Activated naive CD4-positive, alpha-beta T cell treated with anti-CD3 and anti-CD28 coated beads, Interleukin-2, amount 50 U/mL, for 24 hours (primary cell): ENCODE results near the gene TRAF2.
A peak's percentile ranks its signal among the peaks of the same experiment; 100 is the strongest.

Experiments
- H3K27ac Mint-ChIP-seq: one replicate; pipeline ENCODE4 v1.8.0; 2021; ENCODE audit warnings: mild to moderate bottlenecking, mixed read lengths
- H3K27me3 Mint-ChIP-seq: one replicate; pipeline ENCODE4 v1.8.0; 2021; ENCODE audit warnings: mixed read lengths
- H3K36me3 Mint-ChIP-seq: one replicate; pipeline ENCODE4 v1.8.0; 2021; ENCODE audit warnings: mixed read lengths
- H3K4me1 Mint-ChIP-seq: one replicate; pipeline ENCODE4 v1.8.0; 2021; ENCODE audit warnings: mixed read lengths
- H3K4me3 Mint-ChIP-seq: one replicate; pipeline ENCODE4 v1.8.0; 2021; ENCODE audit warnings: mild to moderate bottlenecking, mixed read lengths
- H3K9me3 Mint-ChIP-seq: one replicate; pipeline ENCODE4 v1.8.0; 2021; ENCODE audit warnings: mixed read lengths

TRAF2 gene

GRCh38 chr9:136942112-136942880 is 56.0 kb downstream of the TRAF2 start:
- Mint-ChIP-seq H3K4me1 (peaks cover 9% of the 10 kb centered on the region), H3K9me3 (no peaks in the 10 kb centered on the region), H3K36me3 (peaks cover 8% of the 10 kb centered on the region), H3K27me3 (no peaks in the 10 kb centered on the region), H3K4me3 (peak overlapping the region; percentile 23), H3K27ac (no peak overlapping the region)

- Mint-ChIP-seq H3K4me1 (peaks cover 9% of the 10 kb centered on the region), H3K9me3 (no peaks in the 10 kb centered on the region), H3K4me3 (peak overlapping the region; percentile 23), H3K27me3 (no peaks in the 10 kb centered on the region), H3K36me3 (peaks cover 8% of the 10 kb centered on the region), H3K27ac (no peak overlapping the region)
Measured at GRCh38 chr9:136942881-136943230, 56.5 kb downstream of the TRAF2 start.

GRCh38 chr9:136943291-136944211 is 57.2 kb downstream of the TRAF2 start:
- Mint-ChIP-seq H3K27ac (peak overlapping the region; percentile 84), H3K36me3 (peaks cover 7% of the 10 kb centered on the region), H3K9me3 (no peaks in the 10 kb centered on the region), H3K4me3 (peak overlapping the region; percentile 85), H3K4me1 (peaks cover 9% of the 10 kb centered on the region), H3K27me3 (no peaks in the 10 kb centered on the region)

GRCh38 chr9:136944212-136944518 is 57.8 kb downstream of the TRAF2 start:
- Mint-ChIP-seq H3K4me1 (peaks cover 9% of the 10 kb centered on the region), H3K9me3 (no peaks in the 10 kb centered on the region), H3K27ac (no peak overlapping the region), H3K36me3 (peaks cover 2% of the 10 kb centered on the region), H3K4me3 (no peak overlapping the region), H3K27me3 (no peaks in the 10 kb centered on the region)

GRCh38 chr9:136944519-136945332 is 58.4 kb downstream of the TRAF2 start, which contains the start of the genes C8G and FBXW5:
Gene C8G, plus strand, starts transcription at chr9:136945243. Its CDS starts 78 bp downstream, at chr9:136945321.
Gene FBXW5, minus strand, starts transcription at chr9:136944738. Its CDS starts 655 bp downstream, at chr9:136944083.
- peaks cover 1% of the 10 kb centered on the region for H3K36me3 Mint-ChIP-seq
- peak within 1 kb of the TSS; percentile 84 for H3K27ac Mint-ChIP-seq
- H3K27me3 Mint-ChIP-seq, result no peaks in the 10 kb centered on the region
- H3K4me3 Mint-ChIP-seq, result peak within 1 kb of the TSS; percentile 85
- H3K9me3 Mint-ChIP-seq, result no peaks in the 10 kb centered on the region
- peaks cover 9% of the 10 kb centered on the region for H3K4me1 Mint-ChIP-seq

- Mint-ChIP-seq H3K4me3 (no peak overlapping the region), H3K27ac (no peak overlapping the region), H3K4me1 (peaks cover 9% of the 10 kb centered on the region), H3K9me3 (no peaks in the 10 kb centered on the region), H3K36me3 (peaks cover 1% of the 10 kb centered on the region), H3K27me3 (no peaks in the 10 kb centered on the region)
Measured at GRCh38 chr9:136945333-136946227, 59.3 kb downstream of the TRAF2 start.

- H3K27ac Mint-ChIP-seq, result no peak overlapping the region
- H3K4me3 Mint-ChIP-seq, result no peak overlapping the region
- H3K36me3 Mint-ChIP-seq, result peaks cover 1% of the 10 kb centered on the region
- H3K9me3 Mint-ChIP-seq, result no peaks in the 10 kb centered on the region
- H3K27me3 Mint-ChIP-seq, result no peaks in the 10 kb centered on the region
- peaks cover 9% of the 10 kb centered on the region for H3K4me1 Mint-ChIP-seq
Measured at GRCh38 chr9:136946228-136947027, 60.1 kb downstream of the TRAF2 start.

- Mint-ChIP-seq H3K36me3 (no peaks in the 10 kb centered on the region), H3K9me3 (no peaks in the 10 kb centered on the region), H3K27ac (no peak overlapping the region), H3K4me3 (no peak overlapping the region), H3K27me3 (no peaks in the 10 kb centered on the region), H3K4me1 (peaks cover 9% of the 10 kb centered on the region)
Measured at GRCh38 chr9:136947028-136947891, 60.9 kb downstream of the TRAF2 start.

GRCh38 chr9:136947955-136948510 is 61.7 kb downstream of the TRAF2 start:
- H3K4me1 Mint-ChIP-seq, result peaks cover 4% of the 10 kb centered on the region
- no peak overlapping the region for H3K27ac Mint-ChIP-seq
- no peaks in the 10 kb centered on the region for H3K27me3 Mint-ChIP-seq
- peak overlapping the region; percentile 52 for H3K4me3 Mint-ChIP-seq
- no peaks in the 10 kb centered on the region for H3K9me3 Mint-ChIP-seq
- H3K36me3 Mint-ChIP-seq, result no peaks in the 10 kb centered on the region

- Mint-ChIP-seq H3K27me3 (no peaks in the 10 kb centered on the region), H3K36me3 (no peaks in the 10 kb centered on the region), H3K27ac (no peak overlapping the region), H3K4me3 (peak overlapping the region; percentile 81), H3K4me1 (peaks cover 4% of the 10 kb centered on the region), H3K9me3 (no peaks in the 10 kb centered on the region)
Measured at GRCh38 chr9:136949239-136949816, 63.0 kb downstream of the TRAF2 start.

- H3K9me3 Mint-ChIP-seq, result no peaks in the 10 kb centered on the region
- no peaks in the 10 kb centered on the region for H3K4me1 Mint-ChIP-seq
- peak overlapping the region; percentile 80 for H3K27ac Mint-ChIP-seq
- no peaks in the 10 kb centered on the region for H3K27me3 Mint-ChIP-seq
- no peaks in the 10 kb centered on the region for H3K36me3 Mint-ChIP-seq
- H3K4me3 Mint-ChIP-seq, result peak overlapping the region; percentile 82
Measured at GRCh38 chr9:136949817-136950655, 63.7 kb downstream of the TRAF2 start.

- H3K9me3 Mint-ChIP-seq, result no peaks in the 10 kb centered on the region
- H3K27me3 Mint-ChIP-seq, result no peaks in the 10 kb centered on the region
- no peaks in the 10 kb centered on the region for H3K4me1 Mint-ChIP-seq
- no peaks in the 10 kb centered on the region for H3K36me3 Mint-ChIP-seq
- H3K27ac Mint-ChIP-seq, result no peak overlapping the region
- peak overlapping the region; percentile 82 for H3K4me3 Mint-ChIP-seq
Measured at GRCh38 chr9:136950656-136951276, 64.5 kb downstream of the TRAF2 start.
